ENCODE measurements around the gene PATL2.
"Not testable (repeated sequence)": the region's sequence is repeated elsewhere in the genome, so short reads cannot be mapped to it uniquely, and the experiment has no call there.

The PATL2 gene

DNA sequence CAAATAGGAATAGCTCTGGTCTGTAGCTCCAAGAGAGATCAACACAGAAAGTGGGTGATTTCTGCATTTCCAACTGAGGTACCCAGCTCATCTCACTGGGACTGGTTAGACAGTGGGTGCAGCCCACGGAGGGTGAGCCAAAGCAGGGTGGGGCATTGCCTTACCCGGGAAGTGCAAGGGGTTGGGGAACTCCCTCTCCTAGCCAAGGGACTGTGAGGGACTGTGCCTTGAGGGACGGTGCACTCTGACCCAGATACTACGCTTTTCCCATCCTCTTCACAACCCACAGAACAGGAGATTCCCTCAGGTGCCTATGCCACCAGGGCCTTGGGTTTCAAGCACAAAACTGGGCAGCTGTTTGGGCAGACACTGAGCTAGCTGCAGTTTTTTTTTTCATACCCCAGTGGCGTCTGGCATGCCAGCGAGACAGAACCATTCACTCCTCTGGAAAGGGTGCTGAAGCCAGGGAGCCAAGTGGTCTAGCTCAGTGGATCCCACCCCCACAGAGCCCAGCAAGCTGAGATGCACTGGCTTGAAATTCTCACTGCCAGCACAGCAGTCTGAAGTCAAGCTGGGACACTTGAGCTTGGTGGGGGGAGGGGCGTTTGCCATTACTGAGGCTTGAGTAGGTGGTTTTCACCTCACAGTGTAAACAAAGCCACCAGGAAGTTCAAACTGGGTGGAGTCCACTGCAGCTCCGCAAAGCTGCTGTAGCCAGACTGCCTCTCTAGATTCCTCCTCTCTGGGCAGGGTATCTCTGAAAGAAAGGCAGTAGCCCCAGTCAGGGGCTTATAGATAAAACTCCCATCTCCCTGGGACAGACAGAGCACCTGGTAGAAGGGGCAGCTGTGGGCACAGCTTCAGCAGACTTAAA lies 28.1 kb downstream of the PATL2 start:
- H3K79me2 ChIP-seq (ENCODE audit: insufficient read depth, low read length); H2AFZ ChIP-seq (ENCODE audit: low read length); H4K20me1 ChIP-seq (ENCODE audit: insufficient read depth, low read length); H3K27me3 ChIP-seq (ENCODE audit: insufficient read depth, low read length); H3K4me3 ChIP-seq (ENCODE audit: low read depth, low read length, poor library complexity, severe bottlenecking); H3K36me3 ChIP-seq (ENCODE audit: insufficient read depth, low read length); H3K9me3 ChIP-seq (ENCODE audit: low read length); H3F3A ChIP-seq (ENCODE audit: insufficient read depth, low read length); H3K9me2 ChIP-seq (ENCODE audit: low read depth, low read length); H3K27ac ChIP-seq (ENCODE audit: low read depth, low read length, poor library complexity, severe bottlenecking): not testable (repeated sequence)
- Histone ChIP-seq H3K4me2 (ENCODE audit: low read length) (peak overlapping the region; percentile 45; the same call in 1 of the 2 replicates), H3K9ac (ENCODE audit: low read length) (peak overlapping the region; percentile 24; the same call in 1 of the 2 replicates), H3K4me1 (ENCODE audit: insufficient read depth, low read length, severe bottlenecking) (peaks cover 20% of the 10 kb centered on the region)

DNA sequence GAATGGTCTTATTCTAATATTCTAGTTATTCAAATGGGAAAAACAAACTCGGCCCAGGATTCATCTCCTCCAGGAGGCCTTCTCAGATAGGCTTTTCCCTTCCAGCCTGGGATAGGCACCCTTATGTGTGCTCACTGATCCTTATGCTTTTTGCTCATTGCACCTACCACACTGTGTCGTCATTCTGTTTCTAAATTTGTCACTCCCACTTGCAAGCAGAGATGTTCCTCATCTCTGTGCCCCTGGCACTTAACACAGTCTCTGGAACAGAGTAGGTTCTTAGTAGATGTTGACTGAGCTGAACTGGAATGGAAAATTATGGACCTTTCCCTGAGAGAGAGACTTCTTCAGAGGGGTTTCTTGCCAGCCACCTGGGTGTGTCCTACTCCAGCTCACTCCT lies 28.9 kb downstream of the PATL2 start:
- Histone ChIP-seq H3K4me2 (ENCODE audit: low read length) (no peak overlapping the region), H3K9me2 (ENCODE audit: low read depth, low read length) (no peaks in the 10 kb centered on the region)

DNA sequence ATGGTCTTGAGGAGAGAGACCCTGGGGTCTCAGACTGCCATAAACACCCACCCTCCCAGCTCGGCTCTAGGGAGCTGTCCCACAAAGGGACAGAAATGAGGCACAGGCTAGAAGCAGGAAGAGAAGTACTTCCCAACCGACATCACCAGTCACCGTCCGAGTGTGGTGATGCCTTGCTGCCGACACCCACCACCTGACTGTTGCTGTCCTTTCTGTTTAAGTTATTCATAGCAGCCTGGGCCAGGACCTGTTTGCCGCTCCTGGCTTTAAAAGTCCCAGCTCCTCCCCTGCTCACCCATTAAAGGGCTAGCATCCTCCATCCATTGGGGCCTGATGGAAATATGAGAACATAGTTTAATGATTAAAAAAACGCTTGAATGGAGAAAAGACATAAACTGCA lies 34.4 kb downstream of the PATL2 start:
- H3K36me3 ChIP-seq (ENCODE audit: insufficient read depth, low read length): no peaks in the 10 kb centered on the region
- H3K4me1 ChIP-seq (ENCODE audit: insufficient read depth, low read length, severe bottlenecking): no peaks in the 10 kb centered on the region
- TF ChIP-seq, protein P1, sequence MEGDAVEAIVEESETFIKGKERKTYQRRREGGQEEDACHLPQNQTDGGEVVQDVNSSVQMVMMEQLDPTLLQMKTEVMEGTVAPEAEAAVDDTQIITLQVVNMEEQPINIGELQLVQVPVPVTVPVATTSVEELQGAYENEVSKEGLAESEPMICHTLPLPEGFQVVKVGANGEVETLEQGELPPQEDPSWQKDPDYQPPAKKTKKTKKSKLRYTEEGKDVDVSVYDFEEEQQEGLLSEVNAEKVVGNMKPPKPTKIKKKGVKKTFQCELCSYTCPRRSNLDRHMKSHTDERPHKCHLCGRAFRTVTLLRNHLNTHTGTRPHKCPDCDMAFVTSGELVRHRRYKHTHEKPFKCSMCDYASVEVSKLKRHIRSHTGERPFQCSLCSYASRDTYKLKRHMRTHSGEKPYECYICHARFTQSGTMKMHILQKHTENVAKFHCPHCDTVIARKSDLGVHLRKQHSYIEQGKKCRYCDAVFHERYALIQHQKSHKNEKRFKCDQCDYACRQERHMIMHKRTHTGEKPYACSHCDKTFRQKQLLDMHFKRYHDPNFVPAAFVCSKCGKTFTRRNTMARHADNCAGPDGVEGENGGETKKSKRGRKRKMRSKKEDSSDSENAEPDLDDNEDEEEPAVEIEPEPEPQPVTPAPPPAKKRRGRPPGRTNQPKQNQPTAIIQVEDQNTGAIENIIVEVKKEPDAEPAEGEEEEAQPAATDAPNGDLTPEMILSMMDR (IDR thresholded peaks at IDR 0.05; ENCODE audit: low read length): no peak
- TF ChIP-seq EZH2 (IDR thresholded peaks at IDR 0.05; ENCODE audit: borderline replicate concordance, low read length): no peak
- no peaks in the 10 kb centered on the region for H4K20me1 ChIP-seq (ENCODE audit: insufficient read depth, low read length)
- H3K9ac ChIP-seq (ENCODE audit: low read length): no peak overlapping the region
- H3K27me3 ChIP-seq (ENCODE audit: insufficient read depth, low read length): no peaks in the 10 kb centered on the region
- H3K9me2 ChIP-seq (ENCODE audit: low read depth, low read length): no peaks in the 10 kb centered on the region
- H3K4me2 ChIP-seq (ENCODE audit: low read length): no peak overlapping the region
- H3K27ac ChIP-seq (ENCODE audit: low read depth, low read length, poor library complexity, severe bottlenecking): no peak overlapping the region
- no peaks in the 10 kb centered on the region for H3K79me2 ChIP-seq (ENCODE audit: insufficient read depth, low read length)
- H2AFZ ChIP-seq (ENCODE audit: low read length): no peak overlapping the region
- no peaks in the 10 kb centered on the region for H3K9me3 ChIP-seq (ENCODE audit: low read length)
- H3F3A ChIP-seq (ENCODE audit: insufficient read depth, low read length): no peaks in the 10 kb centered on the region
- no peak overlapping the region for H3K4me3 ChIP-seq (ENCODE audit: low read depth, low read length, poor library complexity, severe bottlenecking)

More for the DNA sequence above, 28.9 kb downstream of the PATL2 start:
- Histone ChIP-seq H3K36me3 (ENCODE audit: insufficient read depth, low read length) (no peaks in the 10 kb centered on the region), H4K20me1 (ENCODE audit: insufficient read depth, low read length) (no peaks in the 10 kb centered on the region), H3K27me3 (ENCODE audit: insufficient read depth, low read length) (no peaks in the 10 kb centered on the region), H3K27ac (ENCODE audit: low read depth, low read length, poor library complexity, severe bottlenecking) (no peak overlapping the region), H3K9ac (ENCODE audit: low read length) (no peak overlapping the region), H2AFZ (ENCODE audit: low read length) (no peak overlapping the region), H3F3A (ENCODE audit: insufficient read depth, low read length) (no peaks in the 10 kb centered on the region), H3K4me1 (ENCODE audit: insufficient read depth, low read length, severe bottlenecking) (peaks cover 20% of the 10 kb centered on the region), H3K9me3 (ENCODE audit: low read length) (no peaks in the 10 kb centered on the region), H3K79me2 (ENCODE audit: insufficient read depth, low read length) (no peaks in the 10 kb centered on the region), H3K4me3 (ENCODE audit: low read depth, low read length, poor library complexity, severe bottlenecking) (no peak overlapping the region)
- TF ChIP-seq, protein P1 (IDR thresholded peaks at IDR 0.05; ENCODE audit: low read length): no peak
- TF ChIP-seq EZH2 (IDR thresholded peaks at IDR 0.05; ENCODE audit: borderline replicate concordance, low read length): no peak

DNA sequence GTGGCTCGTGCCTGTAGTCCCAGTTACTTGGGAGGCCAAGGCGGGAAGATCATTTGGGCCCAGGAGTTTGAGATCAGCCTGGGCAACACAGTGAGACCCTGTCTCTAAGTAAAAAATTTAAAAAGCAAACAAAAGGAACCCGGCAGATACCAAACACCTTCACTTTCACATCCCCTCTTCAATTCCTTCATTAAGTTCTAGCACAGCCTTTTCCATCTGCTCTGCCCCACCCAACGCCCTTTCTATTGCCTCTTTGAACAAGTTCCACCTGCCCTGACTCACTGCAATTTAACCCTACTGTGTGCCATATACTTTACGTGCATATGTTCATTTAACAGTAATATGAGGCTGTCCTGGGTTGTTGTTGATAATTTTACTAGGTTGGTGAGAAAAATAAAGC lies 35.2 kb downstream of the PATL2 start:
- Histone ChIP-seq H2AFZ (ENCODE audit: low read length) (no peak overlapping the region), H3K4me3 (ENCODE audit: low read depth, low read length, poor library complexity, severe bottlenecking) (no peak overlapping the region), H3K79me2 (ENCODE audit: insufficient read depth, low read length) (no peaks in the 10 kb centered on the region), H3K4me1 (ENCODE audit: insufficient read depth, low read length, severe bottlenecking) (peaks cover 2% of the 10 kb centered on the region), H4K20me1 (ENCODE audit: insufficient read depth, low read length) (no peaks in the 10 kb centered on the region), H3K9me3 (ENCODE audit: low read length) (no peaks in the 10 kb centered on the region), H3K36me3 (ENCODE audit: insufficient read depth, low read length) (no peaks in the 10 kb centered on the region), H3K9ac (ENCODE audit: low read length) (no peak overlapping the region), H3K27me3 (ENCODE audit: insufficient read depth, low read length) (no peaks in the 10 kb centered on the region), H3F3A (ENCODE audit: insufficient read depth, low read length) (no peaks in the 10 kb centered on the region), H3K27ac (ENCODE audit: low read depth, low read length, poor library complexity, severe bottlenecking) (no peak overlapping the region), H3K4me2 (ENCODE audit: low read length) (no peak overlapping the region), H3K9me2 (ENCODE audit: low read depth, low read length) (no peaks in the 10 kb centered on the region)
- TF ChIP-seq, protein P1 (IDR thresholded peaks at IDR 0.05; ENCODE audit: low read length): no peak
- no peak for TF ChIP-seq EZH2 (IDR thresholded peaks at IDR 0.05; ENCODE audit: borderline replicate concordance, low read length)
